ENCODE data around the gene EMID1.

DNA sequence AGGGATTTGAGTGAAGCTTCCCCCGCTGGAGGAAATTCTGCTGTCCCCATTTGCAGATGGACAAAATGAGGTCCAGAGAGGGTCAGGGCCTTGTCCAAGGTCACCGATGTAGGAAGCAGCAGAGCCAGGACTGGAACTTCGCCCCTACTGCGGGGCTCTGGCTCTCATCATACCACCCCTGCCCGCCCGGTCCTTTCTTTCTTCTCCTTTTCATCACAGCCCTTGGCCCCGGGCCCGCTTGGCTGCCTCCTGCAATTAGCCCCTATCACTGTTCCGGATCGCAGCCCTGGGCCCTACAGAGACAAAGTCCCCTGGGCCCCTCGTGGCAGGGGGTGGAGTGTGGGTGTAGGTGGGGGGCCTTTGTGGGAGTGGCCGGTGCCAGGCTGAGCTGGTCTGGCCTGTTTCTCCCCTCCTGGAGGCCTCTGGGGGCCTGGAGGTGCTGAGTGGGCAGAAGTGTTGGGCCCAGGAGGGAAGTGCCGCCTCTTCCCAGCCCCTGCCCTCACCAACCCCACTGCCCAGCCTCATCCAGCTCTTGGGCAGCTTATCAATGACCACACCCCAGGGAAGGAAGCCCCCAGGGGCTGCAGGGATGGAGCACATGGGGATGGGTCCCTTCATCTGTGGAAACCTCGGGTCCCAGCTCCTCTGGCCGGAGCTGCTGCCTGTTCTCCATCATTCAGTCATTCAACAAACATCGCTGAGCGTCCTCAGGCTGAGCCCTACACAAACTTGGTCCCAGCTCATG lies 3.4 kb downstream of the EMID1 start:
- TF ChIP-seq EP300 (IDR thresholded peaks at IDR 0.05; ENCODE audit: borderline replicate concordance) (no peak), RAD21 (IDR thresholded peaks at IDR 0.05; ENCODE audit: low read depth) (no peak)
- TF ChIP-seq, protein P1, sequence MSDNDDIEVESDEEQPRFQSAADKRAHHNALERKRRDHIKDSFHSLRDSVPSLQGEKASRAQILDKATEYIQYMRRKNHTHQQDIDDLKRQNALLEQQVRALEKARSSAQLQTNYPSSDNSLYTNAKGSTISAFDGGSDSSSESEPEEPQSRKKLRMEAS (IDR thresholded peaks at IDR 0.05) = no peak

Data from Ishikawa (cell line).